GM21717 (cell line): ENCODE results near the gene MND1.

Source experiments
- ATAC-seq: cut with Tn5 transposase; IDR thresholded peaks from one replicate; pipeline ENCODE4 v1.9.1; 2021; ENCODE audit warnings: mild to moderate bottlenecking, moderate library complexity; ENCODE audit not compliant: unreplicated experiment

MND1 gene

DNA sequence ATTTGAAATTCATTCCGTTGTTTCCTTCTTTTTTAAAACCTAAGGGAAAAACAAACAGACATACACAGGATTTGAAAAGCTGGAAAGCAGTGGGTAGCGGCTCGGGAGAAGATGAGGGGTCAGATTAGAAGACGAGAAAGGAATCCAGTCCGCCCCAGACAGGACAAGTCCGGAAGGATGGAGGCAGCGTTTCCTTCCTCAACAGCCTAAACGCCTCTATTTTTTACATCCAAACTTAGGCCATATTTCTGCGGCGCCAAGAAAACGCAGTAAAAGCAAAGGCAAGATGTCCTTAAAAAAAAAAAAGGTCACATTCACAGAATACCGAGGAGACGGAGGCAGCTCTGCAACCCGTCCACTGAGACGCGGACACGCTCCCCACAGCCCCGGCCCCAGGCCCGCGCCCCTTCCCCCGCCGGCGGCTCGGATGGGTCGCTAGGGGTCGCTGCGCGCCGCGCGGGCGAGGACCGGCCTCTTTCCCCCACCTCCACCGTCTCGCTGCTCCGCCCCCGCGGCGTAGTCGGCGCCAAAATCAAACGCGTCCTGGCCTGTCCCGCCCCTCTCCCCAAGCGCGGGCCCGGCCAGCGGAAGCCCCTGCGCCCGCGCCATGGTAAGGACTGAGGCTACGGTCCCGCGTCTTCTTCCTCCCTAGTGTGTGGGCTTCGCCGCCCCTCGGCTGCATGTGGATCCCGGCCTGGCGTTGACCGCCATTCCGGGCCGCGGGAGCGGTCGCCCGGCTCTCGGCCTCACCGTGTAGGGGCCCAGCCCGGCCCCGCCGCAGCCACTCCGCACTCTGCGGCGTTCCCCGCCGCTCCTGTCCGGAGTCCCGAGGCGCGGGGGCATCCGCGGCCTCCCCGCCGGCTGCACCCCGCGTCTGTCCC is at the start of gene MND1:
TSS of gene MND1 (plus strand) at position 558 of the 881 bp plus-strand sequence. CDS start at position 608, 50 bp downstream.
- peak; percentile 76 for ATAC-seq

DNA sequence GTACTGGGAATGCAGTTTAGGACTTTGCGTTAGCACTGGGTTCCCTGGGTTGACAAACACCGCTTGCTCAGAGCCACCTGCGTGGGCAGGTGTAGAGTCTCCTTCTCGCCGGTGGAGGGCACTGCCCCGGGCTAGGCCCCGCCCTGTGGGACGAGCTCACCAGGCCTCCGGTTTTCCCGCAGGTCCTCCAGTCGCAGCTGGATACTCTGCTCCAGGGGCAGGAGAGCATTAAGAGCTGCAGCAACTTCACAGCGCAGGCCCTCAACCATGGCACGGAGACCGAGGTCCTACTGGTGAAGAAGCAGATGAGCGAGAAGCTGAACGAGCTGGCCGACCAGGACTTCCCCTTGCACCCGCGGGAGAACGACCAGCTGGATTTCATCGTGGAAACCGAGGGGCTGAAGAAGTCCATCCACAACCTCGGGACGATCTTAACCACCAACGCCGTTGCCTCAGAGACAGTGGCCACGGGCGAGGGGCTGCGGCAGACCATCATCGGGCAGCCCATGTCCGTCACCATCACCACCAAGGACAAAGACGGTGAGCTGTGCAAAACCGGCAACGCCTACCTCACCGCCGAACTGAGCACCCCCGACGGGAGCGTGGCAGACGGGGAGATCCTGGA is 49.2 kb upstream of the MND1 start:
- no peak for ATAC-seq

- no peak for ATAC-seq
These were observed 48.3 kb upstream of the MND1 start for GRCh38 chr4:153296040-153296823.

- no peak for ATAC-seq
These were observed 47.4 kb upstream of the MND1 start for GRCh38 chr4:153297116-153297515.

- no peak for ATAC-seq
These were observed 33.7 kb upstream of the MND1 start for GRCh38 chr4:153310793-153311192.

- ATAC-seq, result no peak
These were observed 29.6 kb upstream of the MND1 start for GRCh38 chr4:153314915-153315314.

DNA sequence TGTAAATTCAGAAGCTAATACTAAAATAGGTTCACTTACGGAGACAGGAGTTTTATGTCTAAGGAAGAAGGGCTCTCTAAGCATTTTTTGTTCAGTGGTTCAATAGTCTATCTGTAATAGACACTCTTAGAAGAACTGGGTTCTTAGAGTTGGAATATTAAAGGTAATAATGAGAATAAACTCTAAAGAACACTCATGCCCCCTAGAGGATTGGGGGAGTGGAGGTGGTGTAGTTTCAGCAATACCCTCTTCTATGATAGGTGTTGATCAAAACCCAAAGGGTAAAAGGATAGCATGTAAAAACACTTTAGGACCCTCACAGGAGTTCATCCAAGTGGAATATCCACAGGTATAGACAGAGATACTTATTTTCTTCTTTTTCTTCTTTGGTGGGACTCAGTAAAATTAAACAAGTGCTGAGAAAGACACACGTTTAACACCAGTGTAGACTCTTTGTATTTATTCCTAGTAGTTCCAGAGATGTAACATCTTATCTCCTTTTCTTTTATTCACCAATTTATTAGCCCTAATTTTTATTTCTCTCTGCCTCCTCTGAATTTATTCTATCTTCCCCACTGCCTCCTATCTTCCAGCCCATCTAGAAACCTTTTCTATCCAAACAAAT is 25.7 kb upstream of the MND1 start:
- ATAC-seq, result no peak

GRCh38 chr4:153322791-153323190 is 21.7 kb upstream of the MND1 start:
- no peak for ATAC-seq

DNA sequence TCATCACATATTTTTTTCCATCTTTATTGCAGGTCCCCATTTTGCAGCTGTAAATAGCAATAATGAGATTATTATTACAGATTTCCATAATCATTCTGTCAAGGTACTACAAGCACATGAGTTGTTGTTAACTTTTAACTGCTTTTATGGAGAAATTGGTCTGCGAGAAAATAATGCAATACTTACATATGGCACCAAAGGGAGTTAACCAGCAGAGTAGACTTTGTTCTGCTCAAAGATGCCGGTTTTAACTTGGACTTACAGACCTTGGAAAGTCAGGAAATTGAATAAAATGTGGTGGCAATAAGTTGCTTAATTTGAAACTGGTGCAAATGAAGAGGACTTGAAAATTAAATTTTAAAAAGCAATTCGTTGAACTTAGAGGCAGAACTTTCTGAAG is 20.4 kb upstream of the MND1 start:
- ATAC-seq, result no peak

DNA sequence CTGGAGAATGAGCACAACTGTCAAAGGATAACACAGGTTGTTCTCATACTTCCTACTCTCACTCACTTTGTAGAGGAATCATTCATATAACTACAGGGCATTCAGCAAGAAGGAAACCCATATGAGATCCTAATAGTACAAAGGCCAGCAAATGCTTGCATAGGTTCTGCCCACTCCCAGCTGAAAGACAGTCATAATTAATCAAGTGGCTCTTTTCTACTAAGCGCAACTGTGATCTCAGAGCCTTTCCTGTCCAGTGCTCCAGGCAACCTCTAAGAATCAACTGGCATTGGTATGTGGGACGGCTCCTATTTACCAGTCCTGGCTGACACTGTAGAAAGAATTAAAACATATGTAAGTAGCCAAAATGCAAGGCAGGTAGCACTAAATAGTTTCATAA is 18.9 kb upstream of the MND1 start:
- ATAC-seq, result no peak

GRCh38 chr4:153326513-153326912 is 18.0 kb upstream of the MND1 start:
- ATAC-seq, result no peak

DNA sequence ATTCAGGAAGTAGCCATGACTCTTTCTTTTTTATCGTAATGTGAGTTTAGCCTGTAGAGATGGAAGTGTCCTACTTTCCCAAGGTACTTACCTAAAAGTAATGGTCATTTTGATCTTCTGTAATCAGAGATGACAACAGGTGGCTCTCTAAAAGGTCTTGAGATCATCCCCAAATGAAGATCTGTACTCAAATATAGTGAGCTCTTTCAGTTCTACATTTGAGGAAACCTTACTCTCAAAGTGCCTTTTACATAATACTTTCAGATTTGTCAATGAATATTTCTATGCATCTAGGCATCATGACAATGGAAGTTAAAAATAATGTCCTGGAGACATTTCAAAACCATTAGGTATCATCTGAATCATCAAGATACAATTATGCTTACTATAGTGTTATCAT is 17.2 kb upstream of the MND1 start:
- ATAC-seq, result no peak

DNA sequence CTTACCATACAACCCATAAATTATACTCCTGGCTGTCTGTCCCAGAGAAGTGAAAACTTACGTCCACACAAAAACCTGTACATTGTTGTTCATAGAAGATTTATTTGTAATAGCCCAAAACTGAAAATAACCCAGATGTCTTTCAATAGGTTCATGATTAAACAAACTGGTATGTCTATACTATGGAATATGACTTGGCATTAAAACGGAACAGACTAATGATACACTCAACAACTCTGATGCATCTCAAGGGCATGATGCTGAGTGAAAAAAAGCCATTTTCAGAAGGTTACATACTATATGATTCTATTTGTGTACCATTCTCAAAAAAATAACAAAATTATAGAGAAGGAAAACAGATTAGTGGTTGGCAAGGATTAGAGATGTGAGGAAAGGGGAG is 11.6 kb upstream of the MND1 start:
- no peak for ATAC-seq

DNA sequence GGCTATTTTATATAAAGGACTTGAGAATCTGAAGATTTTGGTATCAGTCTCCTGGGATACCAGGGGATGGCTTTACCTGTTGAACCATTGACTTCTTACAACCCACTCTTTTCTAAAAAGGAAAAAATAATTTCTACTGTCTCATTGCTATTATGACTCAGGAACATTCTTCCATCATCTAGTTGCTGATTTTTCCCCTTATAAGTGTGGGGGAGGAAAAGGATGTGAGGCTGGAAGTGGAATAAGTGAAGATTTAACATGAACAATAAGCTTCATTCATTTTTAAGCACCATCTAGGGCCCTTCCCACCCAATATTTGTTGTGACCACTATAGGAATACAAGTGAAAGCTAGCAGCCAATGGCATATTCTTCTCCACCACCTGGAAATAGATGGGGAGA is 10.6 kb upstream of the MND1 start:
- no peak for ATAC-seq

GRCh38 chr4:153335665-153336064 is 8.8 kb upstream of the MND1 start:
- no peak for ATAC-seq

GRCh38 chr4:153337686-153338085 is 6.8 kb upstream of the MND1 start:
- ATAC-seq, result no peak

DNA sequence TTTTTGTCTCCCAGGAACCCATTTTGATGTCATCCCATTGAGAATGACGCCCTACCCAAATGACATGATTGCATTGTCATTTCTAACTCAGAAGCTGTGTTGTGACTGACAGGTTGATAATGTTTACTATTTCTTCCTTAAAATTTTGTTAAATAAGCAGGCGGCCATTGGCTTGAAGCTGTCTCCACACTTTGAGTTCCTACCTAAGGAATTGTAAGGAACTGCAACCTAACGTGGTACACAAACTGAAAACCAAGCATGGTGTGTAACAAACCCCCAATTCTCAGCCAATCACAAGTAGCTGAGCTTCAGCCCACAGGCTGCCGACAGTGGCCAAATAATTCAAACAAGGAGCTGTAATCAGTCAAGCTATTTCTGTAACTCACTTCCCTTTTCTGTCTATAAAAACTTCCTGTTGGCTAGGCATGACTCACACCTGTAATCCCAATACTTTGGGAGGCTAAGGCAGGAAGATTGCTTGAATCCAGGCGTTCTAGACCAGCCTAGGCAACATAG is 2.9 kb upstream of the MND1 start:
- ATAC-seq, result no peak

DNA sequence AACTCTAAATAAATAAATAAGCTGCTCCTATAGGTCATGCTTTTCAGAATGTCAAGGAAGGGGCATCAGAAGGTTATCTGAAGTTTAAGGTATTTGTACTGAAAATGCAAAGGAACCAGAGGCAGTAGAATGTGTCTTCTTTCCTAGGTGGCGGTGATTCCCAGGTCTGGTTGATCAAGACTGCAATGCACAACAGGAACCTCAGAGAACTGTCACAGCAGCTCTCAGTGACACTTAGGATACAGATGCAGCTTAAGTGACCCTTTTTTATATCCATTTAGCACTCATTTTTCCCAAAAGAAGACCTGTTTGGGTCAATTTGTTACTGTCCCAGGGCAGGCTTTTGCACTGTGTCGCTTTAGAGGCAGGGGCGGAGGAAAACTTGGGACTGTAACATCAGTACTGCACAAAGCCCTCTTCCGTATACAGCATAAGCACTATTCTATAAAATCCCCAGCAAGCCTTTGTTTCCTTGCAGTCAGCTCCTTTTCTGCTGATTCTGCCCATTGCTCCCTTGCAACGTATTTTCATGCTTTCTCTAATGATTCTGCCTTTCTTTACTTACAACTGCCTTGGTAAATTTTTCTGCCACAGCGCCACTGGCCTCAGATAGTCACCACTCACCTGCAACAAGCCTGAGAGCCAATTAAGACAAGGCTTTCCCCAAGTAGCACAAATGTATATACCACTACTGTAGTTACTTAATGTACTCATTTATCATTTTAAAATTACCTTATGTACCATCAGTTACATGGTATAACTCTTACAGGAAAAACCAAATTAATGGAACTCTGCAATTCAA is 1.5 kb upstream of the MND1 start:
- ATAC-seq, result no peak

GRCh38 chr4:153345012-153345981 is 809 bp downstream of the MND1 start:
- peak; percentile 45 for ATAC-seq
